ENCODE results near the gene CLRN2.

DNA sequence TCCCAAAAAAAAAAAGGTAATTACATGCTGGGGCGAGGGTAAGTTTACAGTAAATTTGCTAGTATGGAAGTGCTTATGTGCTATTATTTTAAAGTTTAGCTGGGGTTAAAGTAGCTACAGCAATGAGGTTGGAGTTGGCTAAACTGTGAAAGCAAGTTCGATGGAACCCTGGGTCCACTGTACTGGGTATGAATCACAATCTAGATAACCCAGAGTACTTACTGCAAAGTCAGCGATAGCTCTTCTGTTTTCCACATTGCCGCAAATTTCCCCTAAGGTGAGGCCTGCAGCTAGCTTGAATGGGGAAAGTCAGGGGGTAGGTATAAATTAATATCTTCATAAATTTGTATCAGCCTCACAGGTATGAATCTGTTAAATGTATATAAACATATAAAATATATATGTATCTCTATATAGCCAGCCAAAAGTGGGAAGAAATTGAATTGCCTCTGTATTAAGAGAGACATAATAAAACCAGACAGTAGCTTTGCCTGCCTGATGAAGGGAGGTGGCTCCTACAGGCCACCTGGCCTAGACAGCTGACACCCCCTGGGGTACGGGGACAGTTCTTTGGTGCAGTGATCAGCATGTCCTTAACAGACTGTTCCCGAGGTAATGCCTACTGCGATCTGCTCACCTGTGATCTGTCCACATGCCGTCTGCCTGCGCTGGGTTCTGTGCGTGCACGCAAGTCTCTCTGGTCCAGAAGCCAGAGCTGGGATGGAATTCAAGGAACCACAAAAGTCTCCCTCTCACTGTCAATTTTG is 30.6 kb downstream of the CLRN2 start:
- TF ChIP-seq, protein P1, sequence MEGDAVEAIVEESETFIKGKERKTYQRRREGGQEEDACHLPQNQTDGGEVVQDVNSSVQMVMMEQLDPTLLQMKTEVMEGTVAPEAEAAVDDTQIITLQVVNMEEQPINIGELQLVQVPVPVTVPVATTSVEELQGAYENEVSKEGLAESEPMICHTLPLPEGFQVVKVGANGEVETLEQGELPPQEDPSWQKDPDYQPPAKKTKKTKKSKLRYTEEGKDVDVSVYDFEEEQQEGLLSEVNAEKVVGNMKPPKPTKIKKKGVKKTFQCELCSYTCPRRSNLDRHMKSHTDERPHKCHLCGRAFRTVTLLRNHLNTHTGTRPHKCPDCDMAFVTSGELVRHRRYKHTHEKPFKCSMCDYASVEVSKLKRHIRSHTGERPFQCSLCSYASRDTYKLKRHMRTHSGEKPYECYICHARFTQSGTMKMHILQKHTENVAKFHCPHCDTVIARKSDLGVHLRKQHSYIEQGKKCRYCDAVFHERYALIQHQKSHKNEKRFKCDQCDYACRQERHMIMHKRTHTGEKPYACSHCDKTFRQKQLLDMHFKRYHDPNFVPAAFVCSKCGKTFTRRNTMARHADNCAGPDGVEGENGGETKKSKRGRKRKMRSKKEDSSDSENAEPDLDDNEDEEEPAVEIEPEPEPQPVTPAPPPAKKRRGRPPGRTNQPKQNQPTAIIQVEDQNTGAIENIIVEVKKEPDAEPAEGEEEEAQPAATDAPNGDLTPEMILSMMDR (IDR thresholded peaks at IDR 0.05), result no peak
- no peak for TF ChIP-seq ZFX (IDR thresholded peaks at IDR 0.05; ENCODE audit: borderline replicate concordance)
